ENCODE measurements around the gene ACSL1.

DNA sequence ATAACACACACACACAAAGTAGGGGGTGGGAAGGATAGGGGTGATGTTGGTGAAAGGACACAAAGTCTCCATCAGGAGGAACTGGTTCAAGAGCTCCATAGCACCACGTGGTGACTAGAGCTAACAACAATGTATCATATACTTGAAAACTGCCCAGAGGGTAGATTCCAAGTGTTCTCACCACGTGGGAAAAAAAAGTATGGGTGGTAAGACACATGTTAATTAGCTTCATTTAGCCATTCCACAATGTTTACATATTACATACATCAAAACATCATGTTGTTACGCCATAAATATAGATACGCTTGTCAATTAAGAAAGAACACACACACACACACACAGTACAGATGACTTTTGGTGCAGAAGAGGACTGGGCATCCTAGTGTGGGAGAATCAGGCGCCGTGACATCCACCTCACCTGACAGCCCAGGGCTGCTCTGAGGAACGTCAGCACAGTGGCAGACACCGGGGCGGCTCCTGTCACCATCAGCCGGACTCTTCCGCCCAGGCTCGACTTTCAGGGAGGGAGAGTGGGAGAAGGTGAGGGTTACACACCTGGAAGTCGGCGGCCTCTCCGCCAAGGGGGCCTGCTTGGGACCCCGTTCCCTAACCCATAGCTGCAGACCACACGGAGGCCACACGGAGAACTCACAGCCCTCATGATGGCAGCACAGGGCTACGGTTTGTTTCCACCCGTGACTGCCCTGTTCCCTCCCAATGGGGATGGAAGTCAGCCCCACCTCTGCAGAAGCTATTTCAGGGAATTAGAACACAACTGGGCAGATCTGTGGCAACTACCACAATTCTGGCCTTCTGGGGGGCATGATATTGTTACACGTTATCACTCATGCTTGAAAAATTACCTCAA lies 60.1 kb downstream of the ACSL1 start:
- TF ChIP-seq, protein P1, sequence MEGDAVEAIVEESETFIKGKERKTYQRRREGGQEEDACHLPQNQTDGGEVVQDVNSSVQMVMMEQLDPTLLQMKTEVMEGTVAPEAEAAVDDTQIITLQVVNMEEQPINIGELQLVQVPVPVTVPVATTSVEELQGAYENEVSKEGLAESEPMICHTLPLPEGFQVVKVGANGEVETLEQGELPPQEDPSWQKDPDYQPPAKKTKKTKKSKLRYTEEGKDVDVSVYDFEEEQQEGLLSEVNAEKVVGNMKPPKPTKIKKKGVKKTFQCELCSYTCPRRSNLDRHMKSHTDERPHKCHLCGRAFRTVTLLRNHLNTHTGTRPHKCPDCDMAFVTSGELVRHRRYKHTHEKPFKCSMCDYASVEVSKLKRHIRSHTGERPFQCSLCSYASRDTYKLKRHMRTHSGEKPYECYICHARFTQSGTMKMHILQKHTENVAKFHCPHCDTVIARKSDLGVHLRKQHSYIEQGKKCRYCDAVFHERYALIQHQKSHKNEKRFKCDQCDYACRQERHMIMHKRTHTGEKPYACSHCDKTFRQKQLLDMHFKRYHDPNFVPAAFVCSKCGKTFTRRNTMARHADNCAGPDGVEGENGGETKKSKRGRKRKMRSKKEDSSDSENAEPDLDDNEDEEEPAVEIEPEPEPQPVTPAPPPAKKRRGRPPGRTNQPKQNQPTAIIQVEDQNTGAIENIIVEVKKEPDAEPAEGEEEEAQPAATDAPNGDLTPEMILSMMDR (conservative IDR thresholded peaks at IDR 0.05 in 1 of 2, IDR thresholded peaks at IDR 0.05 in 1 of 2; ENCODE audit: low read depth in 1 of 2, low read length in 2 of 2), result no peak
- no peak for TF ChIP-seq EZH2 (IDR thresholded peaks at IDR 0.05; ENCODE audit: low read length, missing control alignments)
